ENCODE data around the gene CECR2.
A peak's percentile ranks its signal among the peaks of the same experiment; 100 is the strongest.

The CECR2 gene

DNA sequence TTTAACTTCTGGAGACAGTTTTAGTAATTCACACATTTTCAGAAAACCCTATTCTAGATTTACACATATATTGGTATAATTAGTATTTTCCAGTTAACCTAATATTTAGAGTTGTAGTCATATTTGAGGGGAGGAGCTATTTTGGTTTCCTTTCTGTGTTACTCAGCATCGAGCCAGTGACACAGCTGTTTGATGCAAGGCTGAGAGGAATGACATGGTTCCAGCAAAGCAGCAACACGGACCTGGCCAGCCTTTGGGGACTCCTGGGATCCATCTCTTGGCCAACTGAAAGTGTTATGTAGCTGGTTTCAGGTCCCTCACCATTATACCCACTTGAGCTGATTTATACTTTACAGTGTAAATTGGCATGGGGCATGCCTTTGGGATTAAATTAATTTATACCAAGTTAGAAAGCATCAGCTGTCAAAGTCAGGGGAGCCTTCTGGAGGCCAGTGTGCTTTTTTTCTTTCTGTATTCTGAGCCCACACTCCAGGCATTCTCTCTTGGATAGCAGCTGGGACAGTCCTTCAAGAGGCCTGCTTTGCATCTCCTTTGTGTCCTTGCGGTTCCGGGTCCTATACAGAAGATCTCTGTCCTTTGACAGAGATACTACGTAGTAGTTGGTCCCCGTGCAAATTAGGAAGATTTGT is 102.8 kb downstream of the CECR2 start:
- Histone ChIP-seq H2AFZ (ENCODE audit: insufficient read depth, low read length, poor library complexity) (no peak overlapping the region), H4K91ac (ENCODE audit: low read depth, low read length) (no peak overlapping the region), H3K36me3 (ENCODE audit: control insufficient read depth in 1 of 2, insufficient read depth in 2 of 2, low read length in 2 of 2) (no peaks in the 10 kb centered on the region), H2BK12ac (ENCODE audit: low read length) (no peak overlapping the region), H3K79me1 (ENCODE audit: low read length) (no peaks in the 10 kb centered on the region), H3K14ac (ENCODE audit: low read length) (no peak overlapping the region), H2AK5ac (ENCODE audit: low read length) (no peak overlapping the region), H3K4me2 (ENCODE audit: low read length) (no peak overlapping the region), H3K18ac (ENCODE audit: low read length) (no peak overlapping the region), H4K12ac (ENCODE audit: low read depth, low read length) (no peak overlapping the region), H3K4me1 (ENCODE audit: control insufficient read depth in 1 of 2, insufficient read depth in 2 of 2, low read length in 2 of 2) (peaks cover 0 to 5% of the 10 kb centered on the region in 2 experiments), H3K4ac (ENCODE audit: low read depth, low read length) (no peak overlapping the region), H3K27ac (ENCODE audit: low read depth, low read length) (no peak overlapping the region), H4K8ac (ENCODE audit: low read depth, low read length) (no peak overlapping the region), H3K9ac (ENCODE audit: low read length) (no peak overlapping the region), H3K9me3 (ENCODE audit: insufficient read depth, low read depth, low read length) (peaks cover 1% of the 10 kb centered on the region), H2BK5ac (ENCODE audit: low read depth, low read length, poor library complexity) (no peak overlapping the region), H3K27me3 (ENCODE audit: insufficient read depth, low read length) (no peaks in the 10 kb centered on the region), H3K4me3 (ENCODE audit: low read depth, low read length) (no peak overlapping the region), H2BK120ac (ENCODE audit: insufficient read depth, low read length, poor library complexity) (no peak overlapping the region), H3K79me2 (ENCODE audit: control insufficient read depth, insufficient read depth, low read length, poor library complexity) (no peaks in the 10 kb centered on the region), H3K23ac (ENCODE audit: low read length) (no peak overlapping the region)
- peak in 1 of 2 donors; percentile 23 for DNase-seq
- no CpG with 5 or more reads among the region's 6 CpGs for WGBS (ENCODE audit: extremely low coverage, insufficient coverage, insufficient read length)

DNA sequence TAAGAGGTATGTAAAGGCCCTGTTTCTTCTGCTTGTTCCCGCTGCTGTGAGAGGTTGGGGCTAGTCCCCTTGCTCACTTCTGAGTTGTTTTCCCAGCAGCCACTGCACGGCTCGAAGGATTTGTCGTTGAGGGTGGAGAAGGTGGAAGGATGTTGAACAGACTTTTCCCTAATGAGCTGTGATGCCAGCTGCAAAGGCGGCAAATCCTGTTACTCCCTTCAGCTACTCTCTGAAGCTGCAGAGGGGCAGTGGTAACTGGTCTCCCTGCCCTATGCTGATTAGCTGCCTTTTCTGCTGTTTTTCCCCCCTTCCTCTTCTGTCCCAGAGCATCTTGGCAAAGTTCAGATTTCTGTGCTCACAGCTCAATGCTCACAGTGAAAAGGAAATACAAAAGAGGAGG is 103.7 kb downstream of the CECR2 start:
- Histone ChIP-seq H2BK120ac (ENCODE audit: insufficient read depth, low read length, poor library complexity) (no peak overlapping the region), H3K27me3 (ENCODE audit: insufficient read depth, low read length) (no peaks in the 10 kb centered on the region), H2BK12ac (ENCODE audit: low read length) (no peak overlapping the region), H2AFZ (ENCODE audit: insufficient read depth, low read length, poor library complexity) (no peak overlapping the region), H3K23ac (ENCODE audit: low read length) (no peak overlapping the region), H3K27ac (ENCODE audit: low read depth, low read length) (no peak overlapping the region), H3K79me2 (ENCODE audit: control insufficient read depth, insufficient read depth, low read length, poor library complexity) (no peaks in the 10 kb centered on the region), H3K18ac (ENCODE audit: low read length) (no peak overlapping the region), H4K8ac (ENCODE audit: low read depth, low read length) (no peak overlapping the region), H3K4me2 (ENCODE audit: low read length) (no peak overlapping the region), H2BK5ac (ENCODE audit: low read depth, low read length, poor library complexity) (no peak overlapping the region), H2AK5ac (ENCODE audit: low read length) (no peak overlapping the region), H3K36me3 (ENCODE audit: control insufficient read depth in 1 of 2, insufficient read depth in 2 of 2, low read length in 2 of 2) (no peaks in the 10 kb centered on the region), H3K9ac (ENCODE audit: low read length) (no peak overlapping the region), H3K4me1 (ENCODE audit: control insufficient read depth in 1 of 2, insufficient read depth in 2 of 2, low read length in 2 of 2) (peaks cover 0 to 5% of the 10 kb centered on the region in 2 experiments), H3K4ac (ENCODE audit: low read depth, low read length) (no peak overlapping the region), H4K12ac (ENCODE audit: low read depth, low read length) (no peak overlapping the region), H3K4me3 (ENCODE audit: low read depth, low read length) (no peak overlapping the region), H4K91ac (ENCODE audit: low read depth, low read length) (no peak overlapping the region), H3K79me1 (ENCODE audit: low read length) (no peaks in the 10 kb centered on the region), H3K14ac (ENCODE audit: low read length) (no peak overlapping the region), H3K9me3 (ENCODE audit: insufficient read depth, low read depth, low read length) (peaks cover 1% of the 10 kb centered on the region)
- no CpG with 5 or more reads among the region's 5 CpGs for WGBS (ENCODE audit: extremely low coverage, insufficient coverage, insufficient read length)
- no peak for DNase-seq

DNA sequence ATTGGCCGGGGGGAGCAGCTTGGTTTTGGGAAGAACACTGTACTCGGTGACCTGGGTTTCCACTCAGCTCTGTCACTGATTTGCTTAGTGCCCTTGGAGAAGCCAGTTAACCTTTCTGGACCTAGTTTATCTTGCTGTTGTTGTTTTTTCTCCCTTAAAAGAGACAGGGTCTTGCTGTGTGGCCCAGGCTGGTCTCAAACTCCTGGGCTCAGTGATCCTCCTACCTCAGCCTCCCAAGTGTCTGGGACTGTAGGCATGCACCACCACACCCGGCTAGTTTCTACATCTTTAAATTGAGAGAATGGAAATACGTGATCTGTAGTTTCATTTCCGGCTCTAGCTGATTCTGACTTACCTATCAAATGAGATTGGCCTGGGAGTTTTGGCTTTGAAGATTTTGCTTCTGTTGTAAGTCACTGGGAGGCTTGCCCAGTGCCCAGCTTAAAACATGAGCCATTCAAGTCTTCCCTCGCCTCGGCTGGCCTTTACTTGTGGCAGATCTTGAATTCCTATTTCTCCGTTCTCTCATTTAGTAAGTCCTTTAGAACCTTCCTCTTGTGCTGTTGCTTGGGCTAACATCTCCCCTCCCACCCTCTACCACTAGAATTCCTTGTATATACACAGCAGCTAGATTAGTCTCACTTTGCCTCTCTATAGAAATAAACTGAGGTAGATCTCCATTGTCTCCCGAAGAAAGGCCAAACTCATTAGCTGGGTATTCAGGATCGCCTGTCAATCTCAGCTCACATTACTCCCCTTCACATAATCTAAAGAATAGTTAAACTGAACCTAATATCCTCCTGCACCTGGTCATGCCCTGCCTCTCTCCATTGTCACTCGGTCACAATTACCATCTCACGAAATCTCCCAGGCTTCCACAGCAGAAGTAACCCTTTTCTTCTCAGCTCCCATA is 106.3 kb downstream of the CECR2 start:
- Histone ChIP-seq H2AK5ac (ENCODE audit: low read length) (no peak overlapping the region), H2BK5ac (ENCODE audit: low read depth, low read length, poor library complexity) (no peak overlapping the region), H3K4me2 (ENCODE audit: low read length) (no peak overlapping the region), H3K14ac (ENCODE audit: low read length) (no peak overlapping the region), H4K8ac (ENCODE audit: low read depth, low read length) (no peak overlapping the region), H3K4ac (ENCODE audit: low read depth, low read length) (no peak overlapping the region), H3K23ac (ENCODE audit: low read length) (no peak overlapping the region), H2BK12ac (ENCODE audit: low read length) (no peak overlapping the region), H3K4me3 (ENCODE audit: low read depth, low read length) (no peak overlapping the region), H3K9ac (ENCODE audit: low read length) (no peak overlapping the region), H4K91ac (ENCODE audit: low read depth, low read length) (no peak overlapping the region), H3K9me3 (ENCODE audit: insufficient read depth, low read depth, low read length) (no peaks in the 10 kb centered on the region), H2BK120ac (ENCODE audit: insufficient read depth, low read length, poor library complexity) (no peak overlapping the region), H3K4me1 (ENCODE audit: control insufficient read depth in 1 of 2, insufficient read depth in 2 of 2, low read length in 2 of 2) (peaks cover 0 to 4% of the 10 kb centered on the region in 2 experiments), H3K27me3 (ENCODE audit: insufficient read depth, low read length) (no peaks in the 10 kb centered on the region), H4K12ac (ENCODE audit: low read depth, low read length) (no peak overlapping the region), H3K18ac (ENCODE audit: low read length) (no peak overlapping the region), H2AFZ (ENCODE audit: insufficient read depth, low read length, poor library complexity) (no peak overlapping the region), H3K36me3 (ENCODE audit: control insufficient read depth in 1 of 2, insufficient read depth in 2 of 2, low read length in 2 of 2) (no peaks in the 10 kb centered on the region), H3K79me2 (ENCODE audit: control insufficient read depth, insufficient read depth, low read length, poor library complexity) (no peaks in the 10 kb centered on the region), H3K79me1 (ENCODE audit: low read length) (no peaks in the 10 kb centered on the region), H3K27ac (ENCODE audit: low read depth, low read length) (no peak overlapping the region)
- no CpG with 5 or more reads among the region's 12 CpGs for WGBS (ENCODE audit: extremely low coverage, insufficient coverage, insufficient read length)
- no peak for DNase-seq

DNA sequence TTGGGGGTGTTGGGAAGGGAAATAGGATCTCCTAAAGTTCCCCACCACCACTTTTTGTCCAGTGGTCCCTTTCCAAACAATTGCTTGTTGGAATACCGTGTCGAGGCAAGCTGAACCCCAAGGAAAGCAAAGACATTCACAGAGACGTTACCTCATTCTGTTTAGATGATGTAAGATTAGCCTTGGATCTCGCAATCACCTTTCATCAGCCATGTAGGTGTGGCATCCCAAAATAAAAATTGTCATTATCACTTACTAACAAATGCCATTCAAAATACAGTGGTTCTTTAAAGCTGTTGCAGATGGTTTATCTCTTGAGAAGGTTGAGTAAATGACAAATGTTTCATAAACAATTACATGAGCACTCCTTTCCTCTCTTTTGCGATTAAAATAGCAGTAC is 107.6 kb downstream of the CECR2 start:
- H3K23ac ChIP-seq (ENCODE audit: low read length): no peak overlapping the region
- H2AFZ ChIP-seq (ENCODE audit: insufficient read depth, low read length, poor library complexity): no peak overlapping the region
- H2BK5ac ChIP-seq (ENCODE audit: low read depth, low read length, poor library complexity): no peak overlapping the region
- DNase-seq: no peak
- H2BK120ac ChIP-seq (ENCODE audit: insufficient read depth, low read length, poor library complexity): no peak overlapping the region
- H3K27ac ChIP-seq (ENCODE audit: low read depth, low read length): no peak overlapping the region
- H4K91ac ChIP-seq (ENCODE audit: low read depth, low read length): no peak overlapping the region
- no peaks in the 10 kb centered on the region for H3K9me3 ChIP-seq (ENCODE audit: insufficient read depth, low read depth, low read length)
- H3K4me2 ChIP-seq (ENCODE audit: low read length): no peak overlapping the region
- H3K9ac ChIP-seq (ENCODE audit: low read length): no peak overlapping the region
- H2BK12ac ChIP-seq (ENCODE audit: low read length): no peak overlapping the region
- no CpG with 5 or more reads among the region's 5 CpGs for WGBS (ENCODE audit: extremely low coverage, insufficient coverage, insufficient read length)
- no peaks in the 10 kb centered on the region for H3K79me2 ChIP-seq (ENCODE audit: control insufficient read depth, insufficient read depth, low read length, poor library complexity)
- H3K4me3 ChIP-seq (ENCODE audit: low read depth, low read length): no peak overlapping the region
- H3K18ac ChIP-seq (ENCODE audit: low read length): no peak overlapping the region
- H3K27me3 ChIP-seq (ENCODE audit: insufficient read depth, low read length): no peaks in the 10 kb centered on the region
- no peaks in the 10 kb centered on the region for H3K36me3 ChIP-seq (ENCODE audit: control insufficient read depth in 1 of 2, insufficient read depth in 2 of 2, low read length in 2 of 2)
- H2AK5ac ChIP-seq (ENCODE audit: low read length): no peak overlapping the region
- H3K14ac ChIP-seq (ENCODE audit: low read length): no peak overlapping the region
- no peaks in the 10 kb centered on the region for H3K79me1 ChIP-seq (ENCODE audit: low read length)
- no peak overlapping the region for H4K8ac ChIP-seq (ENCODE audit: low read depth, low read length)
- no peak overlapping the region for H4K12ac ChIP-seq (ENCODE audit: low read depth, low read length)
- no peak overlapping the region for H3K4ac ChIP-seq (ENCODE audit: low read depth, low read length)
- no peaks in the 10 kb centered on the region for H3K4me1 ChIP-seq (ENCODE audit: control insufficient read depth in 1 of 2, insufficient read depth in 2 of 2, low read length in 2 of 2)
